ENCODE data around the gene GYPC. TPM values are rescaled to one million over a fixed set of nuclear protein-coding genes. Genes with fewer than 3 reads are reported as not detected.
"Not testable (repeated sequence)": the region's sequence is repeated elsewhere in the genome, so short reads cannot be mapped to it uniquely, and the experiment has no call there.

GYPC gene
- total RNA-seq, 1 experiment from 2014 or later, result 0.15 TPM

DNA sequence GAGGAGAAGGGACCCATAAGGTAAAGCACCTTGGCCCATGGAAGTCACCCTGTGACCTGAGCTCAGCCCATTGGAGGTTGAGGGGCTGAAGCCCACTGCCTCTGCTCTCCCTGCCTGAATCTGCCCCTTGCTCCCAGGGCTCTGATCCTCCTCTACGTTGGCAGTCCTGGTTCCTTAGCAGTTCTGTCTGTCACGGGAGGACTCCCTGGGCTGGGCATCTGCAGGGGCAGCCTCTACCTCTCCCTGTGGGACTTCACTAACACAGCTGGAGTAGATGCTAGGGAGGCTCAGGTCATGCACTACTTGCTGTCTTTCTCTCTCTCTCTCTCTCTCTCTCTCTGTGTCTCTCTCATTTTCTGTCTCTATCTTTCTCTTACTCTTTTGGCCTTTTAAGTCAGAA is 8.7 kb downstream of the GYPC start:
- DNase-seq (ENCODE audit: extremely low read depth, low read depth), result no peak

- DNase-seq (ENCODE audit: extremely low read depth, low read depth), result no peak
These were observed 9.5 kb downstream of the GYPC start for GRCh38 chr2:126665483-126665882.

- no peak for DNase-seq (ENCODE audit: extremely low read depth, low read depth)
These were observed 12.3 kb downstream of the GYPC start for GRCh38 chr2:126668254-126668653.

GRCh38 chr2:126669772-126670171 is 13.8 kb downstream of the GYPC start:
- DNase-seq (ENCODE audit: extremely low read depth, low read depth), result no peak

GRCh38 chr2:126671488-126671887 is 15.5 kb downstream of the GYPC start:
- no peak for DNase-seq (ENCODE audit: extremely low read depth, low read depth)

DNA sequence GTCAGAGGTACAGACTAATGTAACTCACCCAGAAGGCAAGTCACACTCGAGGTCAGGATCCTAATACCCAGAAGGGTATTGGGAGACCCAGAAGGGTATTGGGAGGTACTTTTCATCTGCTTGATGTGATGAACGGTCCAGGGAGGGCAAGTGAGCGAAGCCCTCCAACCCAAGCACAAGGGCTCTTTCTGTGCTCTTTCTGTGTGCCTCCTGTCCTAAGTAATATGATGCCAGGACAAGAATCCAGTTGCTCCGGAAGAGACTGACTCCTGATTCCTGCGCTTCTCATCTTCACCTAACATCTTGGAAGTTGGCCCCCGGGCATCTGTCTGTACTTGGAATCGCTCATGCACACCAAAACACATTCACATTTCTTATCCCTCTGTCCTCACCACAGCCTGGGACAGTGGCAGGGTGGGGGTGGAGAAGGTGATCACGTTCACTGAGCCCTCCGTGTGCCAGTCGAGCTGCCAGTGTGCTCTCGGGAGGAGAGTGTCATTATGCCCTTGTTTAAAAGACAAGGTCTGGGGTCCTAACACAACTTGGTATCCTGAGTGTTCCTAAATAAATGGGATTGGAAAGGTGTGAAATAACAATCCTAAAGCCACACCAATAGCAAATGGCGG is 17.1 kb downstream of the GYPC start:
- no peak for DNase-seq (ENCODE audit: extremely low read depth, low read depth)

DNA sequence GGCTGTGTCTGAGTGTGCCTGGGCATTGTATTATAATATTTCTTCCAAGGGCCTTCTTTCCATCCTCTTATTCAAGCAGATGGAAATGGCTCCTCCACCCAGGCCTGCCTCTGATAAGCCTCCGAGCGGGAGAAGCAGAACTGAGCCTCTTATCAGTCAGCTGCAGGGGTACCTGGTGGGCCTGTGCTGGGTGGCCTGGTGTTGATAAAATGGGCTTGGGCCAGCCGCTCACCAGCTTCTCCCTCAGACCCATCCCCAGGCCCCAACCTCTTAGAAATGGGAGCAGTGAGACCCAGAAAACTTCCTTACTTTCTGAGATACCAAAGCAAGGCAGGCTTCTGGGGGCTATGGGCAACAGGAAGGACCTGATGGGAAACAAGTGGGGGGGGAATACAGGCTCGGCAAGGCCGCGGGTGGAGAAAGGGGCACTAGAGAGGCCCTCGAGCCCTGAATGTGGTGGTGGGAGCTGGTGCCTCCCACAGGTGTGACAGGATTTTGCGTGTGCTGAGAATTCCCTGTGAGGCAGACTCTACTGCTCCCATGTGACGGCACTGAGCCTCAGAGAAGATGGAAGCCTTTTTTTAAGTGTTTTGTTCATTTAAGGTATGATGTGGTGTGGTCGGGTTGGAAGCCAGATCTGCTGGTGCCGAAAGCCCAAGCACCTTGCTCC is 18.3 kb downstream of the GYPC start:
- no peak for DNase-seq (ENCODE audit: extremely low read depth, low read depth)

GRCh38 chr2:126675637-126676036 is 19.7 kb downstream of the GYPC start:
- no peak for DNase-seq (ENCODE audit: extremely low read depth, low read depth)

GRCh38 chr2:126676221-126677175 is 20.5 kb downstream of the GYPC start:
- DNase-seq (ENCODE audit: extremely low read depth, low read depth), result no peak

GRCh38 chr2:126677176-126677538 is 21.2 kb downstream of the GYPC start:
- no peak for DNase-seq (ENCODE audit: extremely low read depth, low read depth)

- DNase-seq (ENCODE audit: extremely low read depth, low read depth), result no peak
These were observed 22.5 kb downstream of the GYPC start for GRCh38 chr2:126678269-126679065.

GRCh38 chr2:126679094-126679713 is 23.2 kb downstream of the GYPC start:
- DNase-seq (ENCODE audit: extremely low read depth, low read depth), result no peak

DNA sequence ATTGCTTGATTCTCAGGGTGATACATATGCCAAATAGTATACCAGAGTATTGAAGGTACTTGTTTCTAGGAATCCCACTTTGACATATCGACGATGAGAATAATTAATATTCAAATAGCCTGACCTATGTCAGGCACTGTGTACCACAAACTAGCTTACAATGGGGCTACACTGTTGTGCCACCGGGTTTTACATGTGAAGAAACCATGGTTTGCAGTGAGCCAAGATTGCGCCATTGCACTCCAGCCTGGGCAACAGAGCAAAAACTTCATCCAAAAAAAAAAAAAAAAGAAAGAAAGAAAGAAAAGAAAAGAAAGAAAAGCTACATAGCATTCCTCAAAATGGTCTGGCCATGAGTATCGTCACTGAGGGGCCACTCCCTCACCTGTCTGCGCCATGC is 25.5 kb downstream of the GYPC start:
- no peak for DNase-seq (ENCODE audit: extremely low read depth, low read depth)

- no peak for DNase-seq (ENCODE audit: extremely low read depth, low read depth)
These were observed 29.7 kb downstream of the GYPC start for GRCh38 chr2:126685629-126686028.

DNA sequence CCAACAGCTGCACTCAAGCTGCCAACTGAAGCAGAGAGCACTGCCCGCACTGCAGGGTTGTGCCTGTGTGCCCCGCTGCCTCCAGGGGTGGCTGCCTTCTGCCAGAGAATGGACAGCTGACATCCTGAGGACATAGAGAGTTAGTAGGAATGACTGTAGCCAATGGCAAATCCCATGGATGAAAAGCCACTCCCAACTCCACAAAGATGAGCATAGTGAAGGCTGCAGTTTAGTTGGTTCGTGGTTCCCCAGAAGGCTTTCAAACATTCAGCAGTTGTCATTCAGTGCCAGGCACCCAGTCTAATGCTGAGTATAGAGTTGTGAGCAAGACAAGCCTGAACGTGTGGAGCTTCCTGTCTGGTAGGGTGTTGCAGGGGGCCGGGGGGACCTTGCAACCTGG is 30.3 kb downstream of the GYPC start:
- no peak for DNase-seq (ENCODE audit: extremely low read depth, low read depth)

GRCh38 chr2:126686841-126687485 is 31.0 kb downstream of the GYPC start:
- DNase-seq (ENCODE audit: extremely low read depth, low read depth), result no peak

DNA sequence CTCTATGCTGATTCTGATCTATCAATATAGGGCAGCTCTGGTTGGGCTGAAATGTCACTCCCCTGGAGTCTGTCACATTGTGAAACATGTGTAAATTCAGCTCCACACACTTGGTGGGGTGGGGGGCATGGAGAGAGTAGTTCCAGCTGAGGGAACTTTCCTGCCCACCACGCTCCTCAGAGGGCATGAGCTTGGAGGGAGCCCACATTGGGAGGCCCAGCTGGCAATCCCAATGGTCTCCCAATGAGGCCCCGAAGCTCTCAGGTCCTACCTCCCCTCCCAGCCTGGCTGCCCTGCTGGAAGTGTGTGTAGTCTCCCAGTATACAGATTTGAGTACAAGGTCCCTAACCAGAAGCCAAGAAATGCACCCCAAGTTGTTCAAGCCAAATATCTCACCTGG is 31.5 kb downstream of the GYPC start:
- no peak for DNase-seq (ENCODE audit: extremely low read depth, low read depth)

GRCh38 chr2:126688594-126688993 is 32.6 kb downstream of the GYPC start:
- not testable (repeated sequence) for DNase-seq (ENCODE audit: extremely low read depth, low read depth)

DNA sequence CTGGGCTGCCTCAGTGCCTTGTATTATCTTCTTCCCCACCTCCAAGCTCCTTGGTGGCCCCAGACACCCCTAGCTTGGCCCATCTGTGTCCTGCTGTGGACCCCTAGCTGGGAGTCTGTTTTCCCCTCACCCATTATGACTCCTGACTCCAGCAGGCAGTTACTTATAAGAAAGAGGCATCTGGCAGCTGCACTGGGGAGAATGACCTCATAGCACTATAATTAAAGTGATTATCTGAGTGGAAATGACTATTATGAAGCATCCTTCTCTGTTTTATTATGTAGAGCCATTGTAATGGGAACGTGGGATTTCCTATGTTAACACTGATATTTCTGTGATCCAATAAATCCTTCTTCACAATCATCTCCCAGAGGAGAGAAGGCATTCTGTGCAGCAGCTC is 36.3 kb downstream of the GYPC start:
- not testable (repeated sequence) for DNase-seq (ENCODE audit: extremely low read depth, low read depth)

Data from NCI-H460 (cell line).